ENCODE data around the gene INSM2.

The INSM2 gene, protein sequence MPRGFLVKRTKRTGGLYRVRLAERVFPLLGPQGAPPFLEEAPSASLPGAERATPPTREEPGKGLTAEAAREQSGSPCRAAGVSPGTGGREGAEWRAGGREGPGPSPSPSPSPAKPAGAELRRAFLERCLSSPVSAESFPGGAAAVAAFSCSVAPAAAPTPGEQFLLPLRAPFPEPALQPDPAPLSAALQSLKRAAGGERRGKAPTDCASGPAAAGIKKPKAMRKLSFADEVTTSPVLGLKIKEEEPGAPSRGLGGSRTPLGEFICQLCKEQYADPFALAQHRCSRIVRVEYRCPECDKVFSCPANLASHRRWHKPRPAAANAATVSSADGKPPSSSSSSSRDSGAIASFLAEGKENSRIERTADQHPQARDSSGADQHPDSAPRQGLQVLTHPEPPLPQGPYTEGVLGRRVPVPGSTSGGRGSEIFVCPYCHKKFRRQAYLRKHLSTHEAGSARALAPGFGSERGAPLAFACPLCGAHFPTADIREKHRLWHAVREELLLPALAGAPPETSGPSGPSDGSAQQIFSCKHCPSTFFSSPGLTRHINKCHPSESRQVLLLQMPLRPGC

DNA sequence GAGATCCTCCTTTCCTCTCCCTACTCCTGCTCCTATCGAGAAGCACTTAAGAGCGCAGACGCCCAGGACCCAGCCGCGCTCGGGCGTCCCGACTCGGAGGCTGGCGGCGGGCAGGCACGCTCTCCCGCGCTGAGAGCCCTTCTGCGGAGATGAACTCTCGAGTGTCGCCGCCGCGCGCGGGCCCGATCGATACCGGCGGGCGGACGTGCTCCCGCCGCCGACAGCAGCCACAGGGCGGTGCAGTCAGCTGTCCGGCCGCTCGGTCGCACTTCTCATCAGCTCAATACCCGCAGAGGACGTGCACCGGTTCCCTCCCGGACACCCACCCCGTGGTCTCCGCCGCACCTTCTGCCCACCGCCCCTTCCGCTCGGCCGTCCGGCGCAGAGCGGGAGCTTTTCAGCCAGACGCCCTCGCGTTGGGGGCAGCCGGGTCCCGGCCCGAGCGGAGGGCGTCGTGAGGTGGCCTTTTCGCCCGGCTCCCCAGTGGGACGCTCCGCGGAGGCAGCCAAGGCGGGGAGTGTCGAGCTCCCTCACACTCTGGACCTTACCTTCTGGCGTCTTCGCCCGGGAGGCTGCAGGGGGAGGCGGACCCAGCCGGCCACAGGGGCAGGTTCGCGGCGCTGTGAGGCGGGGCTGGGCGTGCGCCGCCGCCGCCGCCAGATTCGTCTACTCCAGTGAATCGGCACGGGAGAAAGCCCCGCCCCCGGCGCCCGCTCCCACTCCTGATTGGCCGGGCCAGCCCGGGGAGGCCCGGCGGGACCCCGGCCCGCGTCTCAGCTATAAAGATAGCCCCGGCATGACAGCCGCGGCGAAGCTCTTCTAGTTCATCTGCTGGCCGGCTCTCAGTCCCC, at the start of gene INSM2:
Gene INSM2 (plus strand): TSS at position 808 of the 851 bp plus-strand sequence. CDS start 89 bp downstream, outside the sequence.
- peak; percentile 90 for DNase-seq

DNA sequence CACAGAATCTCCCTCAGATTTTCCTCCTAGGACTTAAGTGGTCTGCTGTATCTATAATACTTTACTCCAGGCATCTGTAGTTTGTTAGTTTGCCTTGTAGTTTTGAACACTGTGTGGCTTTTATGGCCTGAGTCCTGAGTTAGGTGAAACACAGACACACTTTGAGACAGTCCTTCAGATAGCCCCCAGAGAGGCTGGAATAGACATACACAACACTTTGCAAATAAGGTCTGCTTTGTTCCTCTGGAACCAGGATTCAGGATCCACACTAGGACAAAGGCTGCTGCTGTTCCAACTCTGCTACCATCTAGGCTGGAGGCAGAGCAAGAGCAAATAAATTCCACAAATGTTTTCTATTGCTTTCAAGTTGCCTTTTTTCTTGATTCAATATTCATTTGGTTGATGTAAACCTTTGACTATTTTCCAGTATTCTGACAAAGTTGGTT, 41.4 kb upstream of the INSM2 start:
- DNase-seq = no peak

DNA sequence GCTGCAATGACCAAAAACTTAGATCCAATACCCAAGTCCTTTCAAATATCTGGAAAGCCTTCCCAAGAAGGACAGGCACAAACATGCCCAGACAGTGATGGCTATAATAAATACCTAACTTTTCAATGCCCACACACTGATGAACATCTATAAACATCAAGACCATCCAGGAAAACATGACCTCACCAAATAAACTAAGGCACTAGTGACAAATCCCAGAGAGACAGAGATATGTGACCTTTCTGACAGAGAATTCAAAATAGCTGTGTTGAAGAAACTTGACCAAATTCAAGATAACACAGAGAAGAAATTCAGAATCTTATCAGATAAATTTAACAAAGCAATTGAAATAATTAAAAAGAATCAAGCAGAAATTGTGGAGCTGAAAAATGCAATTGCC, 38.7 kb upstream of the INSM2 start:
- DNase-seq = no peak

DNA sequence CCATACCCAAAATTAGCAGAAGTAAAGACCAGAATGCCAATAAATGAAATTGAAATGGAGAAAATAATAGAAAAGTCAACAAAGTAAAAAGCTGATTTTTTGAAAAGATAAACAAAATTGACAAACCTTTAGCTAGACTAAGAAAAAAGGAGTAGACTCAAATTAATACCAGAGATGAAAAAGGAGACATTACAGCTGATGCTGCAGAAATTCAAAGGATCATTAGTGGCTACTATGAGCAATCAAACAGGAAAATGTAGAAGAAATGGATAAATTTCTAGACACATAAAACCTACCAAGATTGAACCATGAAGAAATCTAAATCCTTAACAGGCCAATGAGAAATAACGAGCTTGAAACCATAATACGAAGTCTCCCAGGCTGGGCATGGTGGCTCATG, 34.8 kb upstream of the INSM2 start:
- DNase-seq = no peak

DNA sequence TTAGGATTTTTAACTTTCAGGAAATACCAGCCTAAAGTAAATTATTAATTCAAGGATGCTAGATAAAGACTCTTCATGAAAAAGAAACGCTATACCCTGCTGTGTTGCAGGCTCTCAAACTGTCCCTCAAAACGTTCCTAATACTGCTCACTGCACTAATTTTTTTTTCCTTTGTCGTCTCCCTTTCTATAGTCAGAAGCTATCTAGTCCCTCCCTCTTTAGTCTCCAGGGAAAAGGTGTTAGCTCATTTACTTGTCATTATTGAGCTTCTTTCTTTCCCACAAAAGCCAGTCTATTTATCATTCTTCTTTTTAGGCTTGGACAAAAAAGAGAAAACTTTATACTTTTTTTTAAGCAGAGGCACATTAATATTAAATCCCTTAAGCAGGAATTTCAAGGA, 30.3 kb upstream of the INSM2 start:
- DNase-seq = no peak

DNA sequence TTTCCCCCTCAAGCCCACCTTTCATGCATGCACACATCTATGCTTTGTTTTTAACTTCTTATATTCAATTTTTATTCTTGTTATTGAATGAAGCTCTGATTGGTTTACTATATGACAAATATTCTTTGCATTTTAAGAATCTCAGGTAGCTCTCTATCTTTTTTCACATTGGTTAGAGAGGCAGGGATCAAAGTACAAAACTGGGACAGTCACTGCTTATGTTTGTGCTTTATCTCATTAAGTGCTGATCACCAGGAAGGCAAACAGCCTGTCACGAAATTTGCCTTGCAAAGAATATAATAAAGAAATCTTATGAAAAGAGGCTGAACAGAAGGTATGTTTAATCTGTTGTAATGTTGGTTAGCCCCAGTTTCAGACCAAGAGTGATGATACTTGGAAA, 29.7 kb upstream of the INSM2 start:
- DNase-seq = no peak

DNA sequence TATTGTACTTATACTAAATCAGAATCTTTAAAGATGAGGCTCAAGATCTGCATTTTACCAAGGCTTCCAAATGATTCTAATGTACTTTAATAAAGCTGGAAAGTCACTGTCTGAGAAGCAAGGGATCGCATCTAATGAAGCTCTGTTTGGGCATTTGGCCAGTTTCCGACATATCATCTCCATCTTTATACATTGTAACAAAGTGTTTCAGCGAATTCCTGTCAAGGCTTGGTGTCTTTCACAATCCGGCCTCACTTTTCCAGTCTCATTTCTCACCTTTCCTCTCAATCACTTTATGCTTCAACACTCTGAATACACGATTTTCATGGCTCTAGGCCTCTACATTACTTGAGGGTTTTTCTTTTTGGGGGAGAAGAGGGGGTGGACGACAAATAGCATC, 27.5 kb upstream of the INSM2 start:
- DNase-seq = no peak

DNA sequence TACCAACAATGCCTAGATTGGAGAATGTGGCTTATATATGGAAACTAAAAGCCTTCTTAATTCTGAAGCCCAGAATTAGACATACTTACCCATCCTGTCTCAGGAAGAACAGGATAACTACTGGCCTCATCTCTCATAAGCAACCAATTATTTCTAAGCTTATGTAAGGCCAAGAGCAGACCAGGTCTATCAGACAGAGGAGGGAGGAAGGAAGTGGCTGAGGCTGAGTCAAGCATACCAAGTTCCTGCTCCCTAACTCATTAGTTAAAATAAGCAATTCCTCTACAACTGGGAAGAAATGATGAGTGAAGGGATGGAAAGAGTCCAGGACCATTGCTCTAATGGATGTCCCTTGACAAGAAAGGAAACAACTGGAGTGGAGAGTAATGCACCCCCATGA, 27.0 kb upstream of the INSM2 start:
- DNase-seq = no peak

DNA sequence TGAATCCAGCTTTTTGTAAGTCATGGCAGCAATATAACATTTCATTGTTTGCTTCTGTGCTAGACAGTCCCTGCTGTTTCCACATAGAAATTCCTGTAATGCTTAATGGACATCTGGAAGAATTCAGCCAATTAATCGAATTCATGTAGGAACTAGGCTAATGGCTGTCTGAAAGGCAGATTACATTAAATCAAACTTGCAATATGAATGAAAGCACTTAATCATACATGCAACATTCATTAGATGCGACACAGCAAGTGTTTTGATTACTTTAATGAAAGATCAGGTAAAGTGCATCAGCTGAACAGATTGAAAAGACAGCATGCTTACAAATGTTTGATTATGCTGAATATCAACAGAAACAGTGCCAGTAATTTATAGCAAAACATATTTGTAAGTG, 24.1 kb upstream of the INSM2 start:
- DNase-seq = no peak

DNA sequence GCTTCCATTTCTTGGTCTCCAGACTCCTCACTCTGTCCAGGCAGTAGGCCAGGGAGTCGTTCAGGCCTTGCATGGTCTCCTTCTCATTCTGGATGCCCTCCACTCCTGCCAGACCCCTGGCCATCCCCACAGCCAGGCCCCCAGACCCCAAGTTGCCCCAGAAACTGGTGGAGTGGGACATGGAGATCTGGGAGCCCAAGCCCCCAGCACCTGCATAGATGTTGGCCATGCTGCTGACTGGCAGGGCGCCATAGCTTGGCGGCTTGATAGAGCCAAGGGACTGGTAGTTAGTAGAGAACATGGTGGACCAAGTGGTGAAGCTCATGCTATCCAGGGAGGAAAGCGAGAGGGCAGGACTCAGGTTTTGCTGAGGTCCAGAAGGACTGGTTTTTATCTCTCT, 21.2 kb upstream of the INSM2 start:
- DNase-seq = no peak

DNA sequence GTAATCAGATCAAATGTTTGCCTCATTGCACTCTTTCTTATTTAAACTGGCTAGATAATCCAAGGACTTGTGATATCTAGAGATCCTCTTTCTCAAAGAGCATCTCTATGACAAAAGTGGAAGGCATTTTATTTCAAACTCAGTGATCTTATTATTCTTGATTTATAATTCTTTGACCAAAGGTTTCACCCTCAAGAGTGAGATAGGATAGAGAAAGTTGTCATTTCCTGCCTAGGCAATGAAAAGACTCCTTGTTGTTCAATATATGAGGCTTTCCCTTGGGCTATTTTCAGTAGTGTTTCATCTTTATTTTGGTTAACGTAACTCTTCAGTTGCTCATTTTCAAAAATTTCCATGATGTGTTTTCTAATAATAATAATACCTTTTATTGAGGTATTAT, 18.0 kb upstream of the INSM2 start:
- no peak for DNase-seq

DNA sequence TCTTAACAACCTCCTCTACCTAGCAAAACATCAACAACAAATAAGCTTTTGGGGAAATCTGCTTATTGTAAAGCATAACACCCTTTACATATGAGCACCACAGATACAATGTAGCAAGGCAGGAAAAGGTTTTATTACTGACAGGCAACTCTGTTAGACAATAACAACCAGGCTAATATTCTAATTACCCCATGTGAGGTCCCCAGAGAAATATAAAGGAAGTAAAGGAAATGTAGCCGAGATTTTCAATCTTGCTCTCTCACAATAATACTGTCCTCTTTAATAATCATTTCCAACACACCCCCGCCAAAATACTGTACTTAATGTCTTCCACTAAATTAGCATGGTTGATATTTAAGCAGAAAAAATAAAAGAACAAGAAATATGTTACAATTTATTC, 14.0 kb upstream of the INSM2 start:
- no peak for DNase-seq

DNA sequence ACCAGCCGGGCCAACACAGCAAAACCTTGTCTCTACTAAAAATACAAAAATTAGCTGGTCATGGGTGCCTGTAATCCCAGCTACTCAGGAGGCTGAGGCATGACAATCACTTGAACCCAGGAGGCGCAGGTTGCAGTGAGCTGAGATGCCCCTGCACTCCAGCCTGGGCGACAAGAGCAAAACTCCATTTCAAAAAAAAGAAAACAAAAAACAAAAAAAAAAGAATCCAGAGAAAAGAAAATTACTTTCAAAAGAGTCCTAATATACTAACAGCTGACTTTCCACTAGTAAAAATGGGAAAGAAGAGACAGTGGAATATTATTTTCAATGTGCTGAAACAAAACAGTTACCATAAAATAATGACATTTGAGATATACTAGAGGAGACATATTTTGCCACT, 8.3 kb upstream of the INSM2 start:
- DNase-seq = no peak

DNA sequence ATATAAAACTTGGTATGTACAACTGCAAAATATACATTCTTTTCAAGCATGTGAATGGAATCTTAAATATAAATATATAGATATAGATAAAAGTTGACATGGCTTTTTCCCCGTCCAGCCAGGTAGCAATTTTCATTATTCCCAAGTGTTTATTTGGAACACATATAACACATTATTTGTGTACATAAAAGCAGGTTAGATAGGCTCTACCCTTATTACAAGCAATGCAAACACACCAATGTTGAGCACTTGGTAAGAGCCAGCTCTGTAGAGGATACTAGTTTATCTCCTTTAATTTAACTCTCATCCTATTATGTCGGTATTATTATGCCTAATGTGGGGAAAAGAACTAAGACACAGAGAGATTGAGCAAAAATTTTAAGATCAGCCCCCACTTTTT, 7.0 kb upstream of the INSM2 start:
- no peak for DNase-seq

DNA sequence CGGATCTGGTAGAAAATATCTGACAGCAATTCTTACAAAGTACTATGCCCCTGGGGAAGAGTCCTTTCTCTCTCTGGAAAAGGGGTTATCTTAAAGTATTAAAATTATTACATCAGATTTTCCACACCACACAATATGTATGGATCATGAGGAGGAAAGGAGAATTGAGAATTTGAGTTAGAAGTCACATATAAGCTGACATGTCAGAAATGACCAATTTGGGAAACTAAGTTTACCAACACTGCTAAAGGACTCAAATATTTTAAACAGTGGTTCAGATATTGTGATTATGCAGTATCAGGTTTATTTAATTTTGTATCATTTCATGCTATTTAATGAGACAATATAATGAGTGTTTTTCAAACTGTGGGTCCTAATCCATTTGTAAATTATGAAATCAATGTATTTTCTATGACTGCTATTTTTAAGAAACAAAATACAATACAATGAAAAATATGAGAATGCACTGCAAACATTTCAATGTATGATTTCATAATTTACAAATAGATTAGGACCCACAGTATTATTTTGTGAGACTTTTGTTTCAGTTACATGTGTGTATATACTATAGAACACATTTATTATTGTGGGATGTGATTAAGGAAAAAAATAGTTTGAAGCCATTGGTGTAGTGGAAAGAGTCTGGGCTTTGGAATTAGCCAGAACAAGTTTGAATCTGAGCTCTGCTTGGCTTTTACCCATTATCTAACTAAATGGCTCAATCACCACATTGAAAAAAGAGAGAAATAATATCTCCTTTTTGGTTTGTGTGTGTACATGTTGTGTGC, 1.8 kb upstream of the INSM2 start:
- DNase-seq = no peak

DNA sequence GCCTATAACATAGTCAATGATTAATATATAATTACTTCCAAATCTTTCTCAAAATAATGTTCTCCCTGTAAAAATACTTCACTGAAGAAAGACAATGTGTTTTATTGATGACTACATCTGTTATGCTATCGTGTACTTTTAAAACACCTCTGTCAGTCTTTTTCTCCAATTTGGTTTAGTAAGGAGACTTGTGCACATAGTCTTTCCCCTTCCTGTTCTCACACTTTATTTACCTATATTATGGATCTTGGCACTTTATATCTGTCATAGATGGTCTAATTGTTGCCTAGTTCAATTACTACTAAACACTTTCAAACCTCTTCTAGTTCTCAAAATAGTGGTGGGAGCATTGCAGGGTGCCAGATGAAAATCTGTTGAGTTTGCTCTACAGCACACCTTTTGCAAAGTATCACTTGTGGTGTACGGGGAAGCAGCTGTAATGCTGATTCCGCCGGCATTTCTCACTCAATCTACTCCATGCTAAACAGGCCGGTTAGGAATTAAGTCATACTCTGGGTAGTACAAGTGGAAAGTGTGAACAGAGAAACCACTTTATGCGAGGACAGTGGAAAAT, 1.1 kb upstream of the INSM2 start:
- DNase-seq = no peak

DNA sequence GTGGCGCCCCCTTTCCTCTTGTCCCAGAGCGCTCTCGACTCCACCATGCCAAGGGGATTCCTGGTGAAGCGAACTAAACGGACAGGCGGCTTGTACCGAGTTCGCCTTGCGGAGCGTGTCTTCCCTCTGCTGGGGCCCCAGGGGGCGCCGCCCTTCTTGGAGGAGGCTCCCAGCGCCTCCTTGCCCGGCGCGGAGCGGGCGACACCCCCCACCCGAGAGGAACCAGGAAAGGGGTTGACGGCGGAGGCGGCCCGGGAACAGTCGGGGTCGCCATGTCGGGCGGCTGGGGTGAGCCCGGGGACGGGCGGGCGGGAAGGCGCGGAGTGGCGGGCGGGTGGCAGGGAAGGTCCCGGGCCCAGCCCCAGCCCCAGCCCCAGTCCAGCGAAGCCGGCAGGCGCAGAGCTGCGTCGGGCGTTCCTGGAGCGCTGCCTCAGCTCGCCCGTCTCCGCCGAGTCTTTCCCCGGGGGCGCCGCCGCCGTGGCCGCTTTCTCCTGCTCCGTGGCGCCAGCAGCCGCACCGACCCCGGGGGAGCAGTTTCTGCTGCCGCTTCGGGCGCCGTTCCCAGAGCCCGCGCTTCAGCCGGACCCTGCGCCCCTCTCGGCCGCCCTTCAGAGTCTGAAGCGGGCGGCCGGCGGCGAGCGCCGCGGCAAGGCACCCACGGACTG, 376 bp downstream of the INSM2 start:
- peak; percentile 41 for DNase-seq

DNA sequence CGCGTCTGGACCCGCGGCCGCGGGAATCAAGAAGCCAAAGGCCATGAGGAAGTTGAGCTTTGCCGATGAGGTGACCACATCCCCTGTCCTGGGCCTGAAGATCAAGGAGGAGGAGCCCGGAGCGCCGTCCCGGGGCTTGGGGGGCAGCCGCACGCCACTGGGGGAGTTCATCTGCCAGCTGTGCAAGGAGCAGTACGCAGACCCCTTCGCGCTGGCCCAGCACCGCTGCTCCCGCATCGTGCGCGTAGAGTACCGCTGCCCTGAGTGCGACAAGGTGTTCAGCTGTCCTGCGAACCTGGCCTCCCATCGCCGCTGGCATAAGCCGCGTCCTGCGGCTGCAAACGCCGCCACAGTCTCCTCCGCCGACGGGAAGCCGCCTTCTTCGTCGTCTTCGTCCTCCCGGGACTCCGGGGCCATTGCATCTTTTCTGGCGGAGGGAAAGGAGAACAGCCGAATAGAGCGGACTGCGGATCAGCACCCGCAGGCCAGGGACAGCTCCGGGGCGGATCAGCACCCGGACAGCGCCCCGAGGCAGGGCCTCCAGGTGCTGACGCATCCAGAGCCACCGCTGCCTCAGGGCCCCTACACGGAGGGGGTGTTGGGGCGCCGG, 1.0 kb downstream of the INSM2 start:
- peak; percentile 32 for DNase-seq

DNA sequence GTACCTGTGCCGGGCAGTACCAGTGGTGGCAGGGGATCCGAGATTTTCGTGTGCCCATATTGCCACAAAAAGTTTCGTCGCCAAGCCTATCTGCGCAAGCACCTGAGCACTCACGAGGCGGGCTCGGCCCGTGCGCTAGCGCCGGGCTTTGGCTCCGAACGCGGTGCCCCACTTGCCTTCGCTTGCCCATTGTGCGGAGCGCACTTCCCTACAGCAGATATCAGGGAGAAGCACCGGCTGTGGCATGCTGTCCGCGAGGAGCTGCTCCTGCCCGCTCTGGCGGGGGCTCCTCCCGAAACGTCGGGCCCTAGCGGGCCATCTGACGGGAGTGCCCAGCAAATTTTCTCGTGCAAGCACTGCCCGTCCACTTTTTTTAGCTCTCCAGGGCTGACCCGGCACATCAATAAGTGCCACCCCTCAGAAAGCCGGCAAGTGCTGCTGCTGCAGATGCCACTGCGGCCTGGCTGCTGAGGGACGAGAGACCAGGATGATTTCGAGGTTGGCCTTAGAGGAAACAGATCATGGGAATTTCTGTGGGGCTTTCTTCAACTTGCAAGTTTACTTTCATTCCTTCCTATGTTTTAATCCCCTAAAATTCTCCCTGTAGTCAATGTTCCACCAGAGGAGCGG, 1.6 kb downstream of the INSM2 start:
- DNase-seq = peak; percentile 24

DNA sequence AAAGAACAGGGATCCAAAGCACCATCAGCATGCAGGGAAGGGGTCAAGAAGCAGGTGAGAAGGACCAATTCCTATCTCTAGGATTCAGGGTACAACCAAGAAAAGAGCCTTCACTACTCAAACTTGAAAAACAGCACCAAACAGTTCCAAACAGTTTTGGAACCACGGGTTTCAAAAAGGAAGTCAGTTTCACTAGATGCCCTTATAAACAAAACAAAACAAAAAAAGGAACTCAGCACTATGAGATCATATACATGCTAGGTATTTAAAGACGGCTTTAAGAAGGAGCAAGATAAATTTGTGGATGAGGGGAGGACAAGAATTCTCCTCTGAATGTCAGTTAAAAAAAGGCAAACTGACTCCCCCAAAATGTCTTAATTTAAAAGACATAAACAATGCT, 6.0 kb downstream of the INSM2 start:
- DNase-seq = no peak

DNA sequence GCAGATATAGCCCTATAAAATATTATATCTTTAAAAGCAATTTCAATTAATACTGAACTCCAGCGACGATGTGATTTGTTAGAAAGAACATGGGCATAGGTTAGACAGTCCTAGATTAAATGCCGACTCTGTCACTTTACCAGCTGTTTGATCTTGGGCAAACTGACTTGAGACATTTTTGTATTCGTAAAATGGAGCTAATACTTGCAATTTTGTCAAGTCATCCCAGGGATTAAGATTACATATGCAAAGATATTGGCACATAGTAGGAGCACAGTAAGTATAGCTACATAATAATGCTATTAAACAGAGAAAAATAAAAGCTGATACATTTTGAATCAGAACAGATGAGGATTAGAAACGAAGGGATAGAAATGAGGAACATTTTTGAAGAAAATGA, 9.0 kb downstream of the INSM2 start:
- no peak for DNase-seq
